Limb (tissue), 2 donors: ENCODE measurements around the gene BARD1.
"Not testable (repeated sequence)": the region's sequence is repeated elsewhere in the genome, so short reads cannot be mapped to it uniquely, and the experiment has no call there.

Experiments
- DNase-seq, 2 donors: peaks; one replicate each; pipeline ENCODE4 v3.0.0-alpha.2; 2016; ENCODE audit errors: extremely low spot score in 2 of 2

The BARD1 gene

GRCh38 chr2:214808981-214809750, at the start of gene BARD1:
Gene BARD1 (minus strand): TSS chr2:214809683. CDS start chr2:214809569, 114 bp downstream.
- DNase-seq, result peak; percentile 63 to 80

GRCh38 chr2:214856137-214856536, 46.7 kb upstream of the BARD1 start:
- DNase-seq, result no peak

GRCh38 chr2:214853906-214854305, 44.4 kb upstream of the BARD1 start:
- no peak for DNase-seq

GRCh38 chr2:214843823-214844222, 34.3 kb upstream of the BARD1 start:
- no peak for DNase-seq

- DNase-seq, result no peak
Observed at GRCh38 chr2:214839464-214839863, 30.0 kb upstream of the BARD1 start.

- DNase-seq, result no peak
Observed at GRCh38 chr2:214837466-214837865, 28.0 kb upstream of the BARD1 start.

- DNase-seq, result no peak
Observed at GRCh38 chr2:214836568-214836967, 27.1 kb upstream of the BARD1 start.

GRCh38 chr2:214830794-214831346, 21.4 kb upstream of the BARD1 start:
- no peak for DNase-seq

GRCh38 chr2:214816008-214816533, 6.6 kb upstream of the BARD1 start:
- no peak for DNase-seq

- peak in 1 of 2 donors; percentile 36 for DNase-seq
Observed at GRCh38 chr2:214810671-214811070, 1.2 kb upstream of the BARD1 start.

- peak; percentile 97 to 100 for DNase-seq
Observed at GRCh38 chr2:214809751-214810564, 475 bp upstream of the BARD1 start.

- no peak for DNase-seq
Observed at GRCh38 chr2:214807653-214808052, 1.8 kb downstream of the BARD1 start.

GRCh38 chr2:214801768-214802397, 7.6 kb downstream of the BARD1 start:
- no peak for DNase-seq

- DNase-seq, result no peak
Observed at GRCh38 chr2:214801068-214801467, 8.4 kb downstream of the BARD1 start.

- DNase-seq, result no peak
Observed at GRCh38 chr2:214800180-214800579, 9.3 kb downstream of the BARD1 start.

GRCh38 chr2:214796911-214797310, 12.6 kb downstream of the BARD1 start:
- DNase-seq, result no peak

- not testable (repeated sequence) for DNase-seq
Observed at GRCh38 chr2:214783181-214783580, 26.3 kb downstream of the BARD1 start.

GRCh38 chr2:214782671-214783070, 26.8 kb downstream of the BARD1 start:
- DNase-seq, result no peak

GRCh38 chr2:214781226-214781625, 28.3 kb downstream of the BARD1 start:
- DNase-seq, result no peak

GRCh38 chr2:214775971-214776370, 33.5 kb downstream of the BARD1 start:
- no peak for DNase-seq

- DNase-seq, result no peak
Observed at GRCh38 chr2:214774108-214774507, 35.4 kb downstream of the BARD1 start.
